NCI-H2196 treated with DMSO at 0.1 percent for 48 hours (cell line): ENCODE measurements around the gene RBPJL.
A peak's percentile ranks its signal among the peaks of the same experiment; 100 is the strongest.

Source experiments
- DNase-seq: peaks from one replicate; lab custom pipeline; 2025; ENCODE audit not compliant: unreplicated experiment; lab: John Stamatoyannopoulos, UW

RBPJL gene

GRCh38 chr20:45293041-45294002, 13.3 kb upstream of the RBPJL start:
- peak; percentile 67 for DNase-seq

- DNase-seq = no peak
Observed at GRCh38 chr20:45294003-45294368, 12.7 kb upstream of the RBPJL start.

GRCh38 chr20:45294659-45295058, 12.0 kb upstream of the RBPJL start:
- DNase-seq = no peak

GRCh38 chr20:45297786-45298497, 8.7 kb upstream of the RBPJL start:
- no peak for DNase-seq

GRCh38 chr20:45299786-45300185, 6.9 kb upstream of the RBPJL start:
- DNase-seq = no peak

GRCh38 chr20:45300961-45301360, 5.7 kb upstream of the RBPJL start:
- DNase-seq = no peak

GRCh38 chr20:45301824-45302271, 4.8 kb upstream of the RBPJL start:
- no peak for DNase-seq

- no peak for DNase-seq
Observed at GRCh38 chr20:45303586-45304463, 2.8 kb upstream of the RBPJL start.

GRCh38 chr20:45304464-45304999, 2.1 kb upstream of the RBPJL start:
- DNase-seq = no peak

- DNase-seq = no peak
Observed at GRCh38 chr20:45305262-45305661, 1.4 kb upstream of the RBPJL start.

GRCh38 chr20:45307076-45307640, 518 bp downstream of the RBPJL start:
- DNase-seq = no peak

GRCh38 chr20:45308117-45308778, 1.6 kb downstream of the RBPJL start, which contains the start of gene MATN4:
Gene MATN4, minus strand, starts transcription at chr20:45308299. Its CDS starts 2,717 bp downstream, at chr20:45305582.
- DNase-seq = peak; percentile 43

- DNase-seq = no peak
Observed at GRCh38 chr20:45309075-45309474, 2.4 kb downstream of the RBPJL start.

- no peak for DNase-seq
Observed at GRCh38 chr20:45311589-45312211, 5.1 kb downstream of the RBPJL start.

- no peak for DNase-seq
Observed at GRCh38 chr20:45312241-45312640, 5.6 kb downstream of the RBPJL start.

GRCh38 chr20:45313065-45313695, 6.5 kb downstream of the RBPJL start:
- DNase-seq = no peak

- no peak for DNase-seq
Observed at GRCh38 chr20:45313943-45314342, 7.3 kb downstream of the RBPJL start.

- no peak for DNase-seq
Observed at GRCh38 chr20:45315672-45316071, 9.0 kb downstream of the RBPJL start.
